ENCODE results near the gene ACTL7B.

The ACTL7B gene

DNA sequence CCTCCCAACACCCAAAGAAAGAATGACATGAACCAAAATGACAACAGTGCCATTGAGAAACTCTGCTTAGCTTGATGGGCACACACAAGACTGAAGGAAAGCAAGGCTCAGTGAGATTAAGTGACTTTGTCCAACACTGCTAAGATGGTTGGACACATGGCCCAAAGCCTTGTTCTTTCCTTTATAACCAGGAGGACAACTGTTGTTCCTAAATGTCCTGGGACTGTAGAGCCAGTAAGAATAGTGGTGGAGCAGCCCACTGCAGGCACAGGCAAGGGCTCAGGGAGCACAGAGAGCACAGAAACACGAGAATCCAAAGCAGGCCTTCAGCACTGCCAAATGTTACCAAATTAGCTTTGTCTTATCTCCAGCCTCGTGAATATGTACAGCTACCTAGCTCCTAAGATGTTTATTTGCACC, 10.2 kb upstream of the ACTL7B start:
- no peak overlapping the region for H3K4me3 ChIP-seq (ENCODE audit: low read depth, low read length)
- no peaks in the 10 kb centered on the region for H3K4me1 ChIP-seq (ENCODE audit: control insufficient read depth, insufficient read depth, low read length)
- H3K9ac ChIP-seq (ENCODE audit: low read depth, low read length): no peak overlapping the region
- no peaks in the 10 kb centered on the region for H3K27me3 ChIP-seq (ENCODE audit: control insufficient read depth, insufficient read depth, low read length)
- H3K9me3 ChIP-seq (ENCODE audit: control insufficient read depth, insufficient read depth, low read length): no peaks in the 10 kb centered on the region
- no peaks in the 10 kb centered on the region for H3K36me3 ChIP-seq (ENCODE audit: control insufficient read depth, insufficient read depth, low read length)

- Histone ChIP-seq H3K4me1 (ENCODE audit: control insufficient read depth, insufficient read depth, low read length) (no peaks in the 10 kb centered on the region), H3K4me3 (ENCODE audit: low read depth, low read length) (no peak overlapping the region), H3K36me3 (ENCODE audit: control insufficient read depth, insufficient read depth, low read length) (no peaks in the 10 kb centered on the region), H3K9me3 (ENCODE audit: control insufficient read depth, insufficient read depth, low read length) (no peaks in the 10 kb centered on the region), H3K9ac (ENCODE audit: low read depth, low read length) (no peak overlapping the region), H3K27me3 (ENCODE audit: control insufficient read depth, insufficient read depth, low read length) (no peaks in the 10 kb centered on the region)
These were observed 9.3 kb upstream of the ACTL7B start for GRCh38 chr9:108865037-108865436.

DNA sequence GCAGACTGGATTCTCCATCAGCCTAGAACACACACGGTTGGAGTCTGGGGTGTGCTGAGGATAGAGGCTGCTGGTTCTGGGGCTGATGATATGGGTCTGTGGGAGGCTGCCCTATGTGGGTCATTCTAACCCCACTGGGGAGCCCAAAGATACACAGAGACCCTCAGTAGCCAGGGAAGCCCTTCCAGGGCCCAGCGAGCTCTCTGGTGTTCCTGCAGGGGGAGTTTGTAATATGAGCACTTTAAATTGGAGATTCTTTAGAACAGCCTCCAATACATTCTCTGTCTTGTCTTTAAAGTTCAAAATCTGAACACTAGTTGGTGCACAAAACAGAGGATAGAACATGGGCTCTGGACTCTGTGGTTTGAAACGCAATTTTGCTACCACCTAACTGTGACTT, 8.7 kb upstream of the ACTL7B start:
- H3K9me3 ChIP-seq (ENCODE audit: control insufficient read depth, insufficient read depth, low read length): no peaks in the 10 kb centered on the region
- H3K4me3 ChIP-seq (ENCODE audit: low read depth, low read length): no peak overlapping the region
- H3K27me3 ChIP-seq (ENCODE audit: control insufficient read depth, insufficient read depth, low read length): no peaks in the 10 kb centered on the region
- no peaks in the 10 kb centered on the region for H3K4me1 ChIP-seq (ENCODE audit: control insufficient read depth, insufficient read depth, low read length)
- no peaks in the 10 kb centered on the region for H3K36me3 ChIP-seq (ENCODE audit: control insufficient read depth, insufficient read depth, low read length)
- no peak overlapping the region for H3K9ac ChIP-seq (ENCODE audit: low read depth, low read length)

GRCh38 chr9:108863891-108864290, 8.1 kb upstream of the ACTL7B start:
- Histone ChIP-seq H3K4me3 (ENCODE audit: low read depth, low read length) (no peak overlapping the region), H3K36me3 (ENCODE audit: control insufficient read depth, insufficient read depth, low read length) (no peaks in the 10 kb centered on the region), H3K9ac (ENCODE audit: low read depth, low read length) (no peak overlapping the region), H3K27me3 (ENCODE audit: control insufficient read depth, insufficient read depth, low read length) (no peaks in the 10 kb centered on the region), H3K9me3 (ENCODE audit: control insufficient read depth, insufficient read depth, low read length) (no peaks in the 10 kb centered on the region), H3K4me1 (ENCODE audit: control insufficient read depth, insufficient read depth, low read length) (no peaks in the 10 kb centered on the region)

DNA sequence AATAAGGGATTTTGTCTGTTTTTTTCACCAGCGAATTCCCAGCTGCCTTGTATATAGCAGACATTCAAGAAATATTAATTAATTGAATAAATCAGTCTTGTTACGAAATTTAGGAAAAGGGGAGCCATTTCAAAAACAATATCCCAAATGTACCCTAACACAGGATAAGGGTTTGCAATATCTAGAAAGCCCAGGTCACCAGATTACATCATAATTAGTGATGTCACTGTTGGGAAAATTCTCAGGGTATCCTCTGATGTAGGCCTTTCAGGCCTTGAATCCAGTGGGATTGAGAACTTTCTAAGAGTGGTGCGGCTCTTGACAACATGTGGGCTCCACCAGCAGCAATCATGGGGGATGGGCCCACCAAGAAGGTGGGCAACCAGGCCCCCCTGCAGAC, 6.2 kb upstream of the ACTL7B start, which contains the start of gene ACTL7A:
Gene ACTL7A (plus strand): TSS at position 270 of the 400 bp plus-strand sequence. CDS start 57 bp downstream, at position 327.
- Histone ChIP-seq H3K4me1 (ENCODE audit: control insufficient read depth, insufficient read depth, low read length) (no peaks in the 10 kb centered on the region), H3K9ac (ENCODE audit: low read depth, low read length) (no peak within 1 kb of the TSS), H3K9me3 (ENCODE audit: control insufficient read depth, insufficient read depth, low read length) (no peaks in the 10 kb centered on the region), H3K36me3 (ENCODE audit: control insufficient read depth, insufficient read depth, low read length) (no peaks in the 10 kb centered on the region), H3K4me3 (ENCODE audit: low read depth, low read length) (no peak within 1 kb of the TSS), H3K27me3 (ENCODE audit: control insufficient read depth, insufficient read depth, low read length) (no peaks in the 10 kb centered on the region)

DNA sequence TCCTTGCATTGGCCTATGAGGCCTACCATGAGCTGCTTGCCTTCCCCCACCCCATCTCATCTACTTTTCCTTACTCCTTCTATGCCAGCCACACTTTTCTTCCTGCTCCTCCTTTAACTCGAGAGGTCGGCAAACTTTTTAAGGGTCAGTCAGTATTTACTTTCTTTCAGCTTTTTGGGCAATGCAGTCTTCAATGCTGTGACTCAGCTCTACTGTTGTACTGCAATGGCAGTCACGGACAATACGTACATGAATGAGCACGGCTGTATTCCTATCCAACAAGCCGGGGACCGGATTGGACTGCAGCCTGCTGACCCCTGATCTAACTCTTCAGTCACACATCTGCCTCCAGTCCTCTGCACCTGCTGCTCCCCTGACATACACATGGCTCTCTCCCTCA, 5.7 kb upstream of the ACTL7B start:
- Histone ChIP-seq H3K4me1 (ENCODE audit: control insufficient read depth, insufficient read depth, low read length) (no peaks in the 10 kb centered on the region), H3K4me3 (ENCODE audit: low read depth, low read length) (no peak overlapping the region), H3K27me3 (ENCODE audit: control insufficient read depth, insufficient read depth, low read length) (no peaks in the 10 kb centered on the region), H3K9me3 (ENCODE audit: control insufficient read depth, insufficient read depth, low read length) (no peaks in the 10 kb centered on the region), H3K9ac (ENCODE audit: low read depth, low read length) (no peak overlapping the region), H3K36me3 (ENCODE audit: control insufficient read depth, insufficient read depth, low read length) (no peaks in the 10 kb centered on the region)

DNA sequence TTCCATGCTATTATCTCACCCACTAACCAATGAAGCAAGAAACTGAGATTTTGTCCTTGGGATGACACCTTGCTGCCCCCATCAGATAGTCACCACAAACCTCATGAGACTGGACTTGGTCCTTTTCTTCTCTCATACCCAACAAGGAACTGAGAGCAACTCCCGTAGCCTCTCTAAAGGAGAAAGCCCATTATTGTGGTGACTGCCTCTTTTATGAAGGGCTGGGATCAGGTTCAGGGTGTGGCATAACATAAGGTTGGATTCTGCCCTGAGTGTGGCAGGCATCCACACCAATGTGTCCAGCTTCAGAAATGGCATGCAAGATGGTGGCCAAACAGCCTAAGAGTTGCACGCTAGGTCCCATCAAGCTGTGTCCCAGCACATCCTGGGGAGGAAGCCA, 5.0 kb upstream of the ACTL7B start:
- no peaks in the 10 kb centered on the region for H3K4me1 ChIP-seq (ENCODE audit: control insufficient read depth, insufficient read depth, low read length)
- no peak overlapping the region for H3K4me3 ChIP-seq (ENCODE audit: low read depth, low read length)
- H3K27me3 ChIP-seq (ENCODE audit: control insufficient read depth, insufficient read depth, low read length): no peaks in the 10 kb centered on the region
- no peaks in the 10 kb centered on the region for H3K36me3 ChIP-seq (ENCODE audit: control insufficient read depth, insufficient read depth, low read length)
- H3K9ac ChIP-seq (ENCODE audit: low read depth, low read length): no peak overlapping the region
- no peaks in the 10 kb centered on the region for H3K9me3 ChIP-seq (ENCODE audit: control insufficient read depth, insufficient read depth, low read length)

DNA sequence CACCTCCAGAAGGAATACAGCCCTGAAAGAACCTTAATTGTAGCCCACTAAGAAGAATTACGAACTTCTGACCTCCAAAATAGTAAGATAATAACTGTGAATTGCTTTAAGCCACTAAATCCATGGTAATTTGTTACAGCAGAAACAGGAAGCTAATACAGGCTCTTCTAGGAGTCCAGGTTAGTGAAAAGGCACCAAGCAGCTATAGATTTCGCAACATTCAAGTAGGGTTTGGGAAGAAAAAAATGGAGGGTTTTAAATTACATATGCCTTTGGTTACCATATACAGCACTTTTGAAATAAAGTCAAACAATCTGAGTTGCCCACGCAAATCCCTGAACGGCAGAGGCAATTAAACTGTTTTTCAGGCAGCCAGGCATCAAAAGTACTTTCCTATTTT, 4.6 kb upstream of the ACTL7B start:
- Histone ChIP-seq H3K4me1 (ENCODE audit: control insufficient read depth, insufficient read depth, low read length) (no peaks in the 10 kb centered on the region), H3K27me3 (ENCODE audit: control insufficient read depth, insufficient read depth, low read length) (no peaks in the 10 kb centered on the region), H3K9me3 (ENCODE audit: control insufficient read depth, insufficient read depth, low read length) (no peaks in the 10 kb centered on the region), H3K4me3 (ENCODE audit: low read depth, low read length) (no peak overlapping the region), H3K36me3 (ENCODE audit: control insufficient read depth, insufficient read depth, low read length) (no peaks in the 10 kb centered on the region), H3K9ac (ENCODE audit: low read depth, low read length) (no peak overlapping the region)

GRCh38 chr9:108859459-108860114, 3.8 kb upstream of the ACTL7B start:
- H3K4me1 ChIP-seq (ENCODE audit: control insufficient read depth, insufficient read depth, low read length): no peaks in the 10 kb centered on the region
- H3K9ac ChIP-seq (ENCODE audit: low read depth, low read length): no peak overlapping the region
- no peak overlapping the region for H3K4me3 ChIP-seq (ENCODE audit: low read depth, low read length)
- H3K27me3 ChIP-seq (ENCODE audit: control insufficient read depth, insufficient read depth, low read length): no peaks in the 10 kb centered on the region
- H3K36me3 ChIP-seq (ENCODE audit: control insufficient read depth, insufficient read depth, low read length): peaks cover 2% of the 10 kb centered on the region
- no peaks in the 10 kb centered on the region for H3K9me3 ChIP-seq (ENCODE audit: control insufficient read depth, insufficient read depth, low read length)

DNA sequence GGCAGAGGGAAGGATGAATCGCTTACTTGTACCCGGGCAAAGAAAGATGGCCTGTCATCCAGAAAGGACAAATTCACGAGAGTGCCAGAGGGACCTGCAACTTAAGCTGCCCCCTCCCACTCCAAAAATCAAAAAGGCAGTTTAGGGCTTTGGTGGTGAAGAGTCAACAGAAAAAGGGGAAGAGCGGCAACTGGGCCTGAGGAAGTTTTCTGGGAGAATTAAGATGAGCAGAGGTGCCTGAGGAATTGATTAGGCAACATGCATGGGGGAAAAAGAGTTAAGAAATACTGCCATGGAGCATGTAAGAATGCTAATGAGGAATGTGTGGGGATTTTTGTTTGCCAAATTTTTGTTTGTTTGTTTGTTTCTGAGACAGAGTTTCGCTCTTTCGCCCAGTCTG, 1.8 kb upstream of the ACTL7B start:
- H3K36me3 ChIP-seq (ENCODE audit: control insufficient read depth, insufficient read depth, low read length): peaks cover 2% of the 10 kb centered on the region
- H3K4me3 ChIP-seq (ENCODE audit: low read depth, low read length): no peak overlapping the region
- H3K4me1 ChIP-seq (ENCODE audit: control insufficient read depth, insufficient read depth, low read length): no peaks in the 10 kb centered on the region
- H3K27me3 ChIP-seq (ENCODE audit: control insufficient read depth, insufficient read depth, low read length): no peaks in the 10 kb centered on the region
- H3K9ac ChIP-seq (ENCODE audit: low read depth, low read length): no peak overlapping the region
- no peaks in the 10 kb centered on the region for H3K9me3 ChIP-seq (ENCODE audit: control insufficient read depth, insufficient read depth, low read length)

- Histone ChIP-seq H3K27me3 (ENCODE audit: control insufficient read depth, insufficient read depth, low read length) (no peaks in the 10 kb centered on the region), H3K4me3 (ENCODE audit: low read depth, low read length) (no peak overlapping the region), H3K36me3 (ENCODE audit: control insufficient read depth, insufficient read depth, low read length) (peaks cover 2% of the 10 kb centered on the region), H3K4me1 (ENCODE audit: control insufficient read depth, insufficient read depth, low read length) (no peaks in the 10 kb centered on the region), H3K9me3 (ENCODE audit: control insufficient read depth, insufficient read depth, low read length) (no peaks in the 10 kb centered on the region), H3K9ac (ENCODE audit: low read depth, low read length) (no peak overlapping the region)
These were observed 278 bp downstream of the ACTL7B start for GRCh38 chr9:108855529-108855886.

GRCh38 chr9:108854641-108855528, 901 bp downstream of the ACTL7B start:
- Histone ChIP-seq H3K9me3 (ENCODE audit: control insufficient read depth, insufficient read depth, low read length) (no peaks in the 10 kb centered on the region), H3K9ac (ENCODE audit: low read depth, low read length) (no peak overlapping the region), H3K27me3 (ENCODE audit: control insufficient read depth, insufficient read depth, low read length) (no peaks in the 10 kb centered on the region), H3K4me1 (ENCODE audit: control insufficient read depth, insufficient read depth, low read length) (no peaks in the 10 kb centered on the region), H3K4me3 (ENCODE audit: low read depth, low read length) (no peak overlapping the region), H3K36me3 (ENCODE audit: control insufficient read depth, insufficient read depth, low read length) (peaks cover 2% of the 10 kb centered on the region)
